ENCODE measurements around the gene FNDC8.
"Not testable (repeated sequence)": the region's sequence is repeated elsewhere in the genome, so short reads cannot be mapped to it uniquely, and the experiment has no call there.

The FNDC8 gene

DNA sequence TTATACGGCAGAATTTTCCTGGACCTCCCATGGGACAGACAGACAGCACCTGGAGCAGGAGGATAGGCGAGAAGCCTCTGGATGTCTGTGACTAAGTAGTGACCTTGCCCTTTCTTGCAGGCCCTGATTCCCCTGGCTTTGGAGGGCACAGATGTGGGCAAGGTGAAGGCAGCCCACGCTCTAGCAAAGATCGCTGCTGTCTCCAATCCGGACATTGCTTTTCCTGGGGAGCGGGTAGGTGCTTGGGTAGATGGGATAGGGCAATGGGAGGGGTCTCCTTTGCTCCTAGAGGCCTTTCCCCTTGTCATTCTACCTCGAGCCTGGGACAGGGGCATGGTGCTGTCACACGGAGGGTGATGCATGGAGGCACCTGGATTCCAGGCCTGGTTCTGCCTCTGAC is 55.5 kb downstream of the FNDC8 start:
- no peak for TF ChIP-seq POLR2AphosphoS5 (IDR thresholded peaks at IDR 0.05; ENCODE audit: low read depth)
- TF ChIP-seq, protein P1, sequence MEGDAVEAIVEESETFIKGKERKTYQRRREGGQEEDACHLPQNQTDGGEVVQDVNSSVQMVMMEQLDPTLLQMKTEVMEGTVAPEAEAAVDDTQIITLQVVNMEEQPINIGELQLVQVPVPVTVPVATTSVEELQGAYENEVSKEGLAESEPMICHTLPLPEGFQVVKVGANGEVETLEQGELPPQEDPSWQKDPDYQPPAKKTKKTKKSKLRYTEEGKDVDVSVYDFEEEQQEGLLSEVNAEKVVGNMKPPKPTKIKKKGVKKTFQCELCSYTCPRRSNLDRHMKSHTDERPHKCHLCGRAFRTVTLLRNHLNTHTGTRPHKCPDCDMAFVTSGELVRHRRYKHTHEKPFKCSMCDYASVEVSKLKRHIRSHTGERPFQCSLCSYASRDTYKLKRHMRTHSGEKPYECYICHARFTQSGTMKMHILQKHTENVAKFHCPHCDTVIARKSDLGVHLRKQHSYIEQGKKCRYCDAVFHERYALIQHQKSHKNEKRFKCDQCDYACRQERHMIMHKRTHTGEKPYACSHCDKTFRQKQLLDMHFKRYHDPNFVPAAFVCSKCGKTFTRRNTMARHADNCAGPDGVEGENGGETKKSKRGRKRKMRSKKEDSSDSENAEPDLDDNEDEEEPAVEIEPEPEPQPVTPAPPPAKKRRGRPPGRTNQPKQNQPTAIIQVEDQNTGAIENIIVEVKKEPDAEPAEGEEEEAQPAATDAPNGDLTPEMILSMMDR (IDR thresholded peaks at IDR 0.05; ENCODE audit: insufficient read depth, low read length): no peak
- no peak for TF ChIP-seq SPI1 (IDR thresholded peaks at IDR 0.05; ENCODE audit: borderline replicate concordance, low read depth)
- TF ChIP-seq, protein P2, sequence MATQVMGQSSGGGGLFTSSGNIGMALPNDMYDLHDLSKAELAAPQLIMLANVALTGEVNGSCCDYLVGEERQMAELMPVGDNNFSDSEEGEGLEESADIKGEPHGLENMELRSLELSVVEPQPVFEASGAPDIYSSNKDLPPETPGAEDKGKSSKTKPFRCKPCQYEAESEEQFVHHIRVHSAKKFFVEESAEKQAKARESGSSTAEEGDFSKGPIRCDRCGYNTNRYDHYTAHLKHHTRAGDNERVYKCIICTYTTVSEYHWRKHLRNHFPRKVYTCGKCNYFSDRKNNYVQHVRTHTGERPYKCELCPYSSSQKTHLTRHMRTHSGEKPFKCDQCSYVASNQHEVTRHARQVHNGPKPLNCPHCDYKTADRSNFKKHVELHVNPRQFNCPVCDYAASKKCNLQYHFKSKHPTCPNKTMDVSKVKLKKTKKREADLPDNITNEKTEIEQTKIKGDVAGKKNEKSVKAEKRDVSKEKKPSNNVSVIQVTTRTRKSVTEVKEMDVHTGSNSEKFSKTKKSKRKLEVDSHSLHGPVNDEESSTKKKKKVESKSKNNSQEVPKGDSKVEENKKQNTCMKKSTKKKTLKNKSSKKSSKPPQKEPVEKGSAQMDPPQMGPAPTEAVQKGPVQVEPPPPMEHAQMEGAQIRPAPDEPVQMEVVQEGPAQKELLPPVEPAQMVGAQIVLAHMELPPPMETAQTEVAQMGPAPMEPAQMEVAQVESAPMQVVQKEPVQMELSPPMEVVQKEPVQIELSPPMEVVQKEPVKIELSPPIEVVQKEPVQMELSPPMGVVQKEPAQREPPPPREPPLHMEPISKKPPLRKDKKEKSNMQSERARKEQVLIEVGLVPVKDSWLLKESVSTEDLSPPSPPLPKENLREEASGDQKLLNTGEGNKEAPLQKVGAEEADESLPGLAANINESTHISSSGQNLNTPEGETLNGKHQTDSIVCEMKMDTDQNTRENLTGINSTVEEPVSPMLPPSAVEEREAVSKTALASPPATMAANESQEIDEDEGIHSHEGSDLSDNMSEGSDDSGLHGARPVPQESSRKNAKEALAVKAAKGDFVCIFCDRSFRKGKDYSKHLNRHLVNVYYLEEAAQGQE (IDR thresholded peaks at IDR 0.05; ENCODE audit: insufficient replicate concordance, low read depth): no peak
- TF ChIP-seq GABPA (IDR thresholded peaks at IDR 0.05; ENCODE audit: low read depth): no peak
- no peak for DNase-seq (ENCODE audit: low read depth in 1 of 2, low spot score in 1 of 2)

DNA sequence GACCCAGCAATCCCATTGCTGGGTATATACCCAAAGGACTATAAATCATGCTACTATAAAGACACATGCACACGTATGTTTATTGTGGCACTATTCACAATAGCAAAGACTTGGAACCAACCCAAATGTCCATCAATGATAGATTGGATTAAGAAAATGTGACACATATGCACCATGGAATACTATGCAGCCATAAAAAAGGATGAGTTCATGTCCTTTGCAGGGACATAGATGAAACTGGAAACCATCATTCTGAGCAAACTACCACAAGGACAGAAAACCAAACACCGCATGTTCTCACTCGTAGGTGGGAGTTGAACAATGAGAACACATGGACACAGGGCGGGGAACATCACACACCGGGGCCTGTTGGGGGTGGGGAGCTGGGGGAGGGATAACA is 58.0 kb downstream of the FNDC8 start:
- not testable (repeated sequence) for H3K27ac ChIP-seq (replicated peaks); H3K4me3 ChIP-seq (replicated peaks; ENCODE audit: insufficient read depth, low read length); DNase-seq (ENCODE audit: low read depth in 1 of 2, low spot score in 1 of 2); H3K27me3 ChIP-seq (ENCODE audit: insufficient read depth, poor library complexity, severe bottlenecking)

More for the DNA sequence above, 55.5 kb downstream of the FNDC8 start:
- Histone ChIP-seq H3K27me3 (ENCODE audit: insufficient read depth, poor library complexity, severe bottlenecking) (no peaks in the 10 kb centered on the region), H3K4me3 (replicated peaks; ENCODE audit: insufficient read depth, low read length) (no peak overlapping the region), H3K27ac (replicated peaks) (no peak overlapping the region)

Measured in HL-60 (cell line).